Natural killer cell treated with Interleukin-12 subunit alpha and Interleukin-12 subunit beta and Interleukin-15 and Interleukin-18, amount 100 ng/mL, for 72 hours (primary cell): ENCODE data around the gene HM13. TPM values are rescaled to one million over a fixed set of nuclear protein-coding genes. Genes with fewer than 3 reads are reported as not detected.
"Not testable (repeated sequence)": the region's sequence is repeated elsewhere in the genome, so short reads cannot be mapped to it uniquely, and the experiment has no call there.

Source experiments
- ATAC-seq, 2 donors: fragments of 150-1000 bp; cut with Tn5 transposase in 1 of 2; sonication (Bioruptor Pico), chemical (Tn5 transposase) in 1 of 2; 2 replicates each; pipeline ENCODE4 v1.10.0; 2021
- DNase-seq: peaks from one replicate; pipeline ENCODE4 v3.0.0; 2022; ENCODE audit warnings: low spot score
- H3K27ac Mint-ChIP-seq, 2 donors: 1 replicate in 1 of 2; 2 replicates in 1 of 2; pipeline ENCODE4 v1.8.0; 2022; ENCODE audit warnings: mixed read lengths in 2 of 2, mild to moderate bottlenecking in 1 of 2, moderate library complexity in 1 of 2
- H3K27me3 Mint-ChIP-seq, 2 donors: 1 replicate in 1 of 2; 2 replicates in 1 of 2; pipeline ENCODE4 v1.8.0; 2022; ENCODE audit warnings: mixed read lengths in 2 of 2
- H3K36me3 Mint-ChIP-seq: one replicate; pipeline ENCODE4 v1.8.0; 2022; ENCODE audit warnings: mixed read lengths
- H3K4me1 Mint-ChIP-seq, 2 donors: 1 replicate in 1 of 2; 2 replicates in 1 of 2; pipeline ENCODE4 v1.8.0; 2022; ENCODE audit warnings: low read depth in 2 of 2, mixed read lengths in 2 of 2, mild to moderate bottlenecking in 1 of 2
- H3K4me3 Mint-ChIP-seq: one replicate; pipeline ENCODE4 v1.8.0; 2022; ENCODE audit warnings: mixed read lengths
- H3K9me3 Mint-ChIP-seq: 2 replicates; pipeline ENCODE4 v1.8.0; 2022; ENCODE audit warnings: mixed read lengths
- total RNA-seq, 2 donors: library from RNA; stranded (reverse); gene quantifications; one replicate each; pipeline ENCODE4 v1.2.3, GENCODE V29; 2022

The HM13 gene
- total RNA-seq, 2 donors from 2014 or later, result 233 to 257 TPM

- H3K4me3 Mint-ChIP-seq, result no peak overlapping the region
- ATAC-seq (no peak), DNase-seq (no peak)
- H3K9me3 Mint-ChIP-seq, result no peaks in the 10 kb centered on the region
- H3K27ac Mint-ChIP-seq, result no peak overlapping the region
- peaks cover 0 to 5% of the 10 kb centered on the region in 2 donors for H3K4me1 Mint-ChIP-seq
- H3K36me3 Mint-ChIP-seq, result no peaks in the 10 kb centered on the region
- peaks cover 7 to 20% of the 10 kb centered on the region in 2 donors for H3K27me3 Mint-ChIP-seq
Measured at GRCh38 chr20:31488115-31488514, 26.1 kb upstream of the HM13 start.

GRCh38 chr20:31489152-31489551 lies 25.1 kb upstream of the HM13 start:
- peaks cover 0 to 5% of the 10 kb centered on the region in 2 donors for H3K4me1 Mint-ChIP-seq
- H3K9me3 Mint-ChIP-seq, result no peaks in the 10 kb centered on the region
- peaks cover 7 to 23% of the 10 kb centered on the region in 2 donors for H3K27me3 Mint-ChIP-seq
- H3K27ac Mint-ChIP-seq, result no peak overlapping the region
- no peak for DNase-seq
- H3K4me3 Mint-ChIP-seq, result no peak overlapping the region
- no peaks in the 10 kb centered on the region for H3K36me3 Mint-ChIP-seq
- ATAC-seq, result no peak

DNA sequence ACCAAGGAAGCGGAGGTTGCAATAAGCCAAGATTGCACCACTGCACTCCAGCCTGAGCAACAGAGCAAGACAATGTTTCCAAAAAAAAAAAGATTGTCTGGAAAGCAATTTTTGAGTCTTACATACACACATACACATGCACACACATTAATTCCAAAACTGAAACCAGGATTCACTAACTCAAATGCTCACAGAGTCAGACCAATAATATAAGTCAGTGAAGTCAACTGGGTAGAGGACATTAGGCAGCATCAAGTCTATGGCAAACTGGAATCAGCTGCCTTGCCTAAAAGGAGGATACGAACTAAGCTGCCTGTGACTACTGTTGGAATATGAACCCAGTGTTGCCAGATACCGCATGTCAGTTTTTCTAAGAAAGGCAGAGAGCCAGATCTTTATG lies 23.5 kb upstream of the HM13 start:
- Mint-ChIP-seq H3K4me3 (no peak overlapping the region), H3K4me1 (peaks cover 0 to 3% of the 10 kb centered on the region in 2 donors), H3K27me3 (peaks cover 17 to 22% of the 10 kb centered on the region in 2 donors), H3K27ac (no peak overlapping the region), H3K36me3 (no peaks in the 10 kb centered on the region), H3K9me3 (no peaks in the 10 kb centered on the region)
- DNase-seq (no peak), ATAC-seq (no peak)

GRCh38 chr20:31494131-31494530 lies 20.1 kb upstream of the HM13 start:
- ATAC-seq, result no peak

GRCh38 chr20:31496761-31497295 lies 17.4 kb upstream of the HM13 start:
- Mint-ChIP-seq H3K27me3 (peaks cover 16 to 20% of the 10 kb centered on the region in 2 donors), H3K4me3 (no peak overlapping the region), H3K9me3 (no peaks in the 10 kb centered on the region), H3K4me1 (no peaks in the 10 kb centered on the region), H3K36me3 (no peaks in the 10 kb centered on the region), H3K27ac (no peak overlapping the region)
- ATAC-seq (no peak), DNase-seq (no peak)

More at GRCh38 chr20:31494131-31494530, 20.1 kb upstream of the HM13 start:
- Mint-ChIP-seq H3K27me3 (peaks cover 16 to 20% of the 10 kb centered on the region in 2 donors), H3K27ac (no peak overlapping the region), H3K9me3 (no peaks in the 10 kb centered on the region), H3K4me1 (peaks cover 0 to 3% of the 10 kb centered on the region in 2 donors), H3K36me3 (no peaks in the 10 kb centered on the region), H3K4me3 (no peak overlapping the region)
- no peak for DNase-seq

DNA sequence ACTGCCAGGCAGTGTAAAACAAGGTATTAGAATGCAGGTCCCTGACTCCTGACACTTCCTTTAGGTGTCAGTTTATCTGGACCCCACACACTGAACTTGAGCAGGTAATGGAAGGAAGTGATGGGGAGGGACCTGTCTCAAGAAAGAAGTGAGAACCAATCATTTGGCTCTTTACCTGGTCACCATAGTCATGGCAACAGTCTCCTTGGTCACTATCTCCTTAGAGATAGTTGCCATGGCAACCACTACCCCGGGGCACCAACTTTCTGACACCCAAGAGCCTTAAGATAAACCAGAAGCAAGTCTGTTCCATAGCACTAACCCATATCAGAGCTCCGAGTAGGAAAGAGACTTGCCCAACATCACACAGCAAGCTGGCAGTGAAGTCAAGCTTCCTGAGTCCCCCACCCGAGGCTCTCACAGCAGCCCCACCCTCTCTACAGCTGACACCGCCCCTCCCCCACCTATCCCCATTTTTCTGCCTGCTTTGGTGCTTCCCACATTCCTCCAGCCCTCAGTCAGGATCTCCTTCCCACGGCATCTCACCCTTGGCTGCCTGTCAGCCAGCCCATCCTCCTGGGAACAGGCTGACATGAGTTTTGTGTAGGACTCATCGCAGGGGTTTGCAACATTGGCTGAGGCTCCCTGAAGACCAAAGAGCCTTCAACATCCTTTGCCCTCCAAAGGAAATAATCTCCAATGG lies 16.3 kb upstream of the HM13 start:
- H3K36me3 Mint-ChIP-seq, result no peaks in the 10 kb centered on the region
- DNase-seq (no peak), ATAC-seq (no peak)
- H3K4me1 Mint-ChIP-seq, result peaks cover 0 to 3% of the 10 kb centered on the region in 2 donors
- no peaks in the 10 kb centered on the region for H3K9me3 Mint-ChIP-seq
- peaks cover 16 to 20% of the 10 kb centered on the region in 2 donors for H3K27me3 Mint-ChIP-seq
- H3K4me3 Mint-ChIP-seq, result no peak overlapping the region
- H3K27ac Mint-ChIP-seq, result no peak overlapping the region

DNA sequence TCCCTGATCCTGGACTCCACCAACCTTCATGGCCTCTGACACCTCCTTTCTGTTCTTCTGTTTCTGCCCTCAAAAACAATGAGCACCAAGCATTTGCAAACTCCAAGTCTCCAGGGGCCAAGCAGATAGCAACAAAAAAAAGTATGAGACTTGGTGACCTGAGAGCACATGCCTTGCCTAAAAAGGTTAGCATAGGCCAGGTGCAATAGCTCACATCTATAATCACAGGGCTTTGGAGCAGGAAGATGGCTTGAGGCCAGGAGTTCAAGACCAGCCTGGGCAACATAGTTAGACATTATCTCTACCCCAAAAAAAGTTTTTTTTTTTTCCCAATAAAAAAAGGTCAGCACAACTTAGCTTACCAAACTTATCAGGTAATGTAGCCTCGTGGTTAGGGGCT lies 13.7 kb upstream of the HM13 start:
- Mint-ChIP-seq H3K36me3 (no peaks in the 10 kb centered on the region), H3K9me3 (no peaks in the 10 kb centered on the region), H3K4me1 (peaks cover 6 to 7% of the 10 kb centered on the region in 2 donors), H3K27me3 (peaks cover 17 to 25% of the 10 kb centered on the region in 2 donors), H3K27ac (no peak overlapping the region), H3K4me3 (no peak overlapping the region)
- DNase-seq (no peak), ATAC-seq (no peak)

DNA sequence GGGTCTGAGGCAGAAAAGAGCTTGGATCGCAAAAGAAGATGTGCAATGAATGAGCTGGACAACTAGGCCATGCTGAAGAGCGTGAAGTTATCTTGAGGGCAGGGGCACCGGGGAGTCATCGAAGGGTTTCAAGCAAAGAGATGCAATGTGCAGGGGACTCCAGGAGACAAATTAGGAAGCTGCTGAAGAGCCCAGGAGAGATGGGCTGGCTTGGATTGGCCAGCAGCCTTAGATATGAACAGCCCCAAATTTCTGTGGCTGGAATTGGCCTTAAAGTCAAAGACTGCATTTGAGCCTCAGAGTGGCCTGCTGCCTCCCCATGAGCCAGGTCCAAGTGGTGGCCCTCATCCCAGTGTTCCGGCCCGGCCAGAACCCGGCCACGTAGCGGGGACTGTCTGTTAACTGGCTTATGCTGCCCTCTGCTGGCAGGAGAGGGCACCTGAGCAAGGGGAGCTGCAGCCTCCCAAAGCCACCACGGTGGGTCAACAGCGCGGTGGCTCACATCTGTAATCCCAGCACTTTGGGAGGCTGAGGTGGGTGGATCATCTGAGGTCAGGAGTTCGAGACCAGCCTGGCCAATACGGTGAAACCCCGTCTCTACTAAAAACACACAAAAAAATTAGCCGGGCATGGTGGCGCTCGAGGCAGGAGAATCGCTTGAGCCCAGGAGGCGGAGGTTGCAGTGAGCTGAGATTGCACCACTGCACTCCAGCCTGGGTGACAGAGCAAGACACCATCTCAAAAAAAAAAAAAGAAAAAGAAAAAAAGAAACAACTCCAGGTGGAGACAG lies 11.2 kb upstream of the HM13 start:
- H3K27ac Mint-ChIP-seq, H3K4me1 Mint-ChIP-seq, H3K9me3 Mint-ChIP-seq, H3K4me3 Mint-ChIP-seq, H3K36me3 Mint-ChIP-seq: not testable (repeated sequence)
- H3K27me3 Mint-ChIP-seq, result peaks cover 12 to 16% of the 10 kb centered on the region in 2 donors
- ATAC-seq (peak; percentile 87 to 91), DNase-seq (peak; percentile 77)

DNA sequence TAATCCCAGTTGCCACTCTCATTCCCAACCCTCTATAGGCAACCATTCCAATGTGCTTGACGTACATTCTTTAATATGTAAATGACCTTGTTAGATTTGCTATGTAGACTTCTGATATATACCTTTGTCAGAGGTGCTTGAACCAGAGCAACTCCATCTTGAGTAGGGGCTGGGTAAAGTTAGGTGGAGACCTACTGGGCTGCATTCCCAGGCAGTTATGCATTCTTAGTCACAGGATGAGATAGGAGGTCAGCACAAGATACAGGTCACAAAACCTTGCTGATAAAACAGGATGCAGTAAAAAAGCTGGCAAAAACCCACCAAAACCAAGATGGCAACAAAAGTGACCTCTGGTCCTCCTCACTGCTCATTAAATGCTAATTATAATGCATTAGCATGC lies 8.3 kb upstream of the HM13 start:
- ATAC-seq (no peak), DNase-seq (no peak)
- Mint-ChIP-seq H3K4me3 (no peak overlapping the region), H3K27me3 (peaks cover 18% of the 10 kb centered on the region in 2 donors), H3K36me3 (peaks cover 4% of the 10 kb centered on the region), H3K4me1 (peaks cover 6 to 7% of the 10 kb centered on the region in 2 donors), H3K9me3 (peaks cover 3% of the 10 kb centered on the region), H3K27ac (no peak overlapping the region)

- Mint-ChIP-seq H3K27me3 (peaks cover 15 to 16% of the 10 kb centered on the region in 2 donors), H3K27ac (no peak overlapping the region), H3K36me3 (peaks cover 4% of the 10 kb centered on the region), H3K9me3 (peaks cover 3% of the 10 kb centered on the region), H3K4me1 (peaks cover 2 to 3% of the 10 kb centered on the region in 2 donors), H3K4me3 (no peak overlapping the region)
- no peak for ATAC-seq
- no peak for DNase-seq
Measured at GRCh38 chr20:31508517-31509244, 5.6 kb upstream of the HM13 start.

GRCh38 chr20:31515072-31515774 lies 981 bp downstream of the HM13 start:
- no peaks in the 10 kb centered on the region for H3K9me3 Mint-ChIP-seq
- DNase-seq (no peak), ATAC-seq (no peak)
- no peak overlapping the region for H3K4me3 Mint-ChIP-seq
- no peak overlapping the region for H3K27ac Mint-ChIP-seq
- no peaks in the 10 kb centered on the region for H3K27me3 Mint-ChIP-seq
- peaks cover 9 to 11% of the 10 kb centered on the region in 2 donors for H3K4me1 Mint-ChIP-seq
- H3K36me3 Mint-ChIP-seq, result peaks cover 4% of the 10 kb centered on the region

GRCh38 chr20:31515775-31516107 lies 1.5 kb downstream of the HM13 start:
- DNase-seq, result no peak
- H3K27ac Mint-ChIP-seq, result no peak overlapping the region

DNA sequence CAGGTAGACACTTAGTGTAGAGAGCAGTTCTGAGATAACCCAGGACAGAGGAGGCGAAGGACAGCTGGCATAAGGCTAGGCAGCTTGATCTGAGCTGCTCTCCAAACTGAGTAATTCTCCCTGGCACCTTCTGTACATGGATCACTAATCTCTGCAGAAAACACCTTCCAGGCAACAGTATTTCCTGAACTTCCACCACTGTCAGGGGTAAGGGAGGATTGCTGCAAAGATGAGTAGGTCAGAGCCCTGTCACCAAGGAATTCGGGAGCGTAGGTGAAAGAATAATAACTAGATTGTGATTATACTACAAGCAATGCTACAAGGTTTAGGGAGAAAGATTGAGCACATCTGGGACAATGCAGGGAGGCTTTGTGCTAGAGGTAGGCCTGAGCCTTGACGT lies 1.9 kb downstream of the HM13 start:
- peaks cover 15 to 16% of the 10 kb centered on the region in 2 donors for H3K4me1 Mint-ChIP-seq
- H3K36me3 Mint-ChIP-seq, result peaks cover 4% of the 10 kb centered on the region
- ATAC-seq, result no peak
- DNase-seq, result no peak
- H3K27me3 Mint-ChIP-seq, result no peaks in the 10 kb centered on the region
- no peak overlapping the region for H3K4me3 Mint-ChIP-seq
- no peak overlapping the region for H3K27ac Mint-ChIP-seq
- H3K9me3 Mint-ChIP-seq, result no peaks in the 10 kb centered on the region

More at GRCh38 chr20:31515775-31516107, 1.5 kb downstream of the HM13 start:
- Mint-ChIP-seq H3K4me3 (no peak overlapping the region), H3K9me3 (no peaks in the 10 kb centered on the region), H3K27me3 (no peaks in the 10 kb centered on the region), H3K4me1 (peaks cover 14 to 16% of the 10 kb centered on the region in 2 donors), H3K36me3 (peaks cover 4% of the 10 kb centered on the region)
- ATAC-seq, result no peak
